Natural killer cell (primary cell): Measurements from ENCODE around the gene CNBD2. TPM values are rescaled to one million over a fixed set of nuclear protein-coding genes. Genes with fewer than 3 reads are reported as not detected.
"Not testable (repeated sequence)": the region's sequence is repeated elsewhere in the genome, so short reads cannot be mapped to it uniquely, and the experiment has no call there.

Source experiments
- ATAC-seq, 3 donors: fragments of 150-1000 bp in 2 of 3; fragments of 200-7000 bp in 1 of 3; cut with Tn5 transposase; 1 replicate in 1 of 3; 2 replicates in 2 of 3; pipeline ENCODE4 v1.10.0; 2021; ENCODE audit warnings: mild to moderate bottlenecking in 2 of 3, moderate library complexity in 2 of 3
- DNase-seq, 2 donors: peaks; one replicate each; pipeline versions ENCODE4 v3.0.0 to v3.0.0-alpha.2; 2013 to 2021; ENCODE audit warnings: mixed read lengths in 1 of 2
- H3K27ac ChIP-seq: one replicate; pipeline ENCODE4 v1.5.1; 2013; ENCODE audit warnings: mild to moderate bottlenecking, low read length
- H3K27me3 ChIP-seq: one replicate; pipeline ENCODE4 v1.6.1; 2013; ENCODE audit warnings: low read length; ENCODE audit not compliant: control insufficient read depth, insufficient read depth
- H3K36me3 ChIP-seq: one replicate; pipeline ENCODE4 v1.6.1; 2013; ENCODE audit warnings: low read length; ENCODE audit not compliant: control insufficient read depth, insufficient read depth
- H3K4me1 ChIP-seq: one replicate; pipeline ENCODE4 v1.6.1; 2013; ENCODE audit warnings: low read length; ENCODE audit not compliant: control insufficient read depth, insufficient read depth
- H3K4me3 ChIP-seq: one replicate; pipeline ENCODE4 v1.5.1; 2013; ENCODE audit warnings: low read length
- H3K9me3 ChIP-seq: one replicate; pipeline ENCODE4 v1.6.1; 2013; ENCODE audit warnings: low read length; ENCODE audit not compliant: control insufficient read depth, insufficient read depth
- H3K27ac Mint-ChIP-seq, 2 donors: one replicate each; pipeline ENCODE4 v1.8.0; 2022; ENCODE audit warnings: mild to moderate bottlenecking in 2 of 2, mixed read lengths in 2 of 2, moderate library complexity in 1 of 2
- H3K27me3 Mint-ChIP-seq, 2 donors: one replicate each; pipeline ENCODE4 v1.8.0; 2022; ENCODE audit warnings: low read depth in 2 of 2, mixed read lengths in 2 of 2
- H3K36me3 Mint-ChIP-seq: one replicate; pipeline ENCODE4 v1.8.0; 2022; ENCODE audit warnings: mixed read lengths
- H3K4me1 Mint-ChIP-seq, 2 donors: one replicate each; pipeline ENCODE4 v1.8.0; 2022; ENCODE audit warnings: mixed read lengths in 2 of 2
- H3K4me3 Mint-ChIP-seq: one replicate; pipeline ENCODE4 v1.8.0; 2022; ENCODE audit warnings: mild to moderate bottlenecking, moderate library complexity, mixed read lengths
- H3K9me3 Mint-ChIP-seq, 2 donors: one replicate each; pipeline ENCODE4 v1.8.0; 2022; ENCODE audit warnings: mixed read lengths in 2 of 2
- CTCF ChIP-seq: fragments of 200-600 bp; IDR thresholded peaks from one replicate; pipeline ENCODE4 v1.8.0; 2022; ENCODE audit warnings: antibody characterized with exemption
- WGBS: methylation state at CpG from one replicate; pipeline ENCODE4 v1.1.7; 2013; ENCODE audit warnings: missing lambda C conversion rate; ENCODE audit not compliant: insufficient coverage; 5-methylcytosine and 5-hydroxymethylcytosine counted together
- intact Hi-C: fragments of 100-400 bp; cut with micrococcal nuclease; formaldehyde crosslinking; loops from one replicate; pipeline ENCODE4 v1.14.2; 2022
- total RNA-seq, 4 donors: library from RNA; stranded (reverse); fragments of 120-200 nt in 1 of 4; gene quantifications; one replicate each; pipeline versions ENCODE4 v1.2.3 to v1.2.4, GENCODE V29; 2013 to 2022

CNBD2 gene
- total RNA-seq, 3 donors from 2014 or later (not counting 1 experiment from before 2014, with no cell fraction given) = 17.2 to 20.5 (median 19.5) TPM

GRCh38 chr20:36040571-36040970, 72.2 kb downstream of the CNBD2 start:
- DNase-seq (no peak), ATAC-seq (no peak)
- no peaks in the 10 kb centered on the region for H3K27me3 Mint-ChIP-seq
- H3K36me3 Mint-ChIP-seq = no peaks in the 10 kb centered on the region
- Histone ChIP-seq H3K9me3 (no peaks in the 10 kb centered on the region), H3K36me3 (no peaks in the 10 kb centered on the region), H3K27me3 (no peaks in the 10 kb centered on the region), H3K27ac (no peak overlapping the region), H3K4me3 (no peak overlapping the region), H3K4me1 (no peaks in the 10 kb centered on the region)
- intact Hi-C loops = no loop called here
- no peak for TF ChIP-seq CTCF
- no peak overlapping the region for H3K27ac Mint-ChIP-seq
- no peak overlapping the region for H3K4me3 Mint-ChIP-seq
- 87% methylated on average over 5 of the region's 5 CpGs for WGBS
- peaks cover 9 to 11% of the 10 kb centered on the region in 2 donors for H3K4me1 Mint-ChIP-seq
- H3K9me3 Mint-ChIP-seq = no peaks in the 10 kb centered on the region

- Histone ChIP-seq H3K27me3 (no peaks in the 10 kb centered on the region), H3K4me1 (no peaks in the 10 kb centered on the region), H3K36me3 (no peaks in the 10 kb centered on the region), H3K4me3 (no peak overlapping the region), H3K27ac (no peak overlapping the region), H3K9me3 (no peaks in the 10 kb centered on the region)
- H3K4me1 Mint-ChIP-seq = peaks cover 27 to 39% of the 10 kb centered on the region in 2 donors
- no peaks in the 10 kb centered on the region for H3K36me3 Mint-ChIP-seq
- peak overlapping the region in 1 of 2 donors; percentile 38 for H3K27ac Mint-ChIP-seq
- 95% methylated on average over 3 of the region's 3 CpGs for WGBS
- intact Hi-C loops = no loop called here
- no peak for ATAC-seq
- H3K4me3 Mint-ChIP-seq = no peak overlapping the region
- no peaks in the 10 kb centered on the region for H3K27me3 Mint-ChIP-seq
- H3K9me3 Mint-ChIP-seq = no peaks in the 10 kb centered on the region
- DNase-seq = no peak
- no peak for TF ChIP-seq CTCF
These were observed 75.1 kb downstream of the CNBD2 start for GRCh38 chr20:36043441-36043840.

GRCh38 chr20:36043892-36044515, 75.6 kb downstream of the CNBD2 start:
- H3K4me1 ChIP-seq = no peaks in the 10 kb centered on the region
- H3K27me3 ChIP-seq = no peaks in the 10 kb centered on the region
- H3K4me1 Mint-ChIP-seq = peaks cover 33 to 44% of the 10 kb centered on the region in 2 donors
- H3K27ac Mint-ChIP-seq = peak overlapping the region in 1 of 2 donors; percentile 38
- no peaks in the 10 kb centered on the region for H3K9me3 ChIP-seq
- no peak overlapping the region for H3K4me3 ChIP-seq
- intact Hi-C loops = no loop called here
- no peak overlapping the region for H3K4me3 Mint-ChIP-seq
- DNase-seq (no peak), ATAC-seq (no peak)
- H3K9me3 Mint-ChIP-seq = no peaks in the 10 kb centered on the region
- no peak for TF ChIP-seq CTCF
- no peaks in the 10 kb centered on the region for H3K27me3 Mint-ChIP-seq
- H3K27ac ChIP-seq = no peak overlapping the region
- 91% methylated on average over 10 of the region's 10 CpGs for WGBS
- H3K36me3 ChIP-seq = no peaks in the 10 kb centered on the region
- H3K36me3 Mint-ChIP-seq = no peaks in the 10 kb centered on the region

GRCh38 chr20:36045373-36045714, 77.0 kb downstream of the CNBD2 start:
- no CpG with 5 or more reads among the region's 2 CpGs for WGBS
- Histone ChIP-seq H3K27me3 (no peaks in the 10 kb centered on the region), H3K27ac (no peak overlapping the region), H3K4me3 (no peak overlapping the region), H3K36me3 (no peaks in the 10 kb centered on the region), H3K9me3 (no peaks in the 10 kb centered on the region), H3K4me1 (no peaks in the 10 kb centered on the region)
- H3K27me3 Mint-ChIP-seq = no peaks in the 10 kb centered on the region
- no peaks in the 10 kb centered on the region for H3K9me3 Mint-ChIP-seq
- ATAC-seq (no peak), DNase-seq (no peak)
- TF ChIP-seq CTCF = no peak
- no peaks in the 10 kb centered on the region for H3K36me3 Mint-ChIP-seq
- no peak overlapping the region for H3K4me3 Mint-ChIP-seq
- H3K4me1 Mint-ChIP-seq = peaks cover 45 to 58% of the 10 kb centered on the region in 2 donors
- peak overlapping the region; percentile 29 to 46 for H3K27ac Mint-ChIP-seq
- intact Hi-C loops = no loop called here

- ATAC-seq, H3K4me3 ChIP-seq, DNase-seq, H3K36me3 ChIP-seq, H3K27me3 ChIP-seq, intact Hi-C loops, H3K36me3 Mint-ChIP-seq, H3K27me3 Mint-ChIP-seq, H3K4me1 ChIP-seq, H3K4me3 Mint-ChIP-seq, H3K27ac ChIP-seq, H3K9me3 ChIP-seq, H3K9me3 Mint-ChIP-seq: not testable (repeated sequence)
- 51% methylated on average over 3 of the region's 4 CpGs for WGBS
- Mint-ChIP-seq H3K4me1 (peaks cover 48 to 62% of the 10 kb centered on the region in 2 donors), H3K27ac (peak overlapping the region; percentile 46 to 78)
These were observed 77.8 kb downstream of the CNBD2 start for GRCh38 chr20:36046073-36046798.
